Activated T-helper 17 cell treated with anti-CD3 and anti-CD28 coated beads, Interleukin-2, amount 50 U/mL, for 72 hours (primary cell): ENCODE results near the gene TECTA. TPM values are rescaled to one million over a fixed set of nuclear protein-coding genes. Genes with fewer than 3 reads are reported as not detected.

Source experiments
- ATAC-seq: fragments of 150-1000 bp; cut with Tn5 transposase; replicated peaks from 2 replicates; pipeline ENCODE4 v1.10.0; 2021; ENCODE audit warnings: mild to moderate bottlenecking, moderate library complexity
- H3K27ac Mint-ChIP-seq: one replicate; pipeline ENCODE4 v1.8.0; 2022; ENCODE audit warnings: mixed read lengths
- H3K27me3 Mint-ChIP-seq: one replicate; pipeline ENCODE4 v1.8.0; 2022; ENCODE audit warnings: mixed read lengths
- H3K36me3 Mint-ChIP-seq: one replicate; pipeline ENCODE4 v1.8.0; 2022; ENCODE audit warnings: low read depth, mild to moderate bottlenecking, mixed read lengths
- H3K4me1 Mint-ChIP-seq: one replicate; pipeline ENCODE4 v1.8.0; 2022; ENCODE audit warnings: mixed read lengths
- H3K4me3 Mint-ChIP-seq: one replicate; pipeline ENCODE4 v1.8.0; 2022; ENCODE audit warnings: mild to moderate bottlenecking, mixed read lengths
- H3K9me3 Mint-ChIP-seq: one replicate; pipeline ENCODE4 v1.8.0; 2022; ENCODE audit warnings: mixed read lengths
- total RNA-seq, 2 donors: library from RNA; stranded (reverse); gene quantifications; one replicate each; pipeline ENCODE4 v1.2.3, GENCODE V29; 2022

Gene TECTA
- under 1 TPM; 0.24 to 0.32 TPM for total RNA-seq

DNA sequence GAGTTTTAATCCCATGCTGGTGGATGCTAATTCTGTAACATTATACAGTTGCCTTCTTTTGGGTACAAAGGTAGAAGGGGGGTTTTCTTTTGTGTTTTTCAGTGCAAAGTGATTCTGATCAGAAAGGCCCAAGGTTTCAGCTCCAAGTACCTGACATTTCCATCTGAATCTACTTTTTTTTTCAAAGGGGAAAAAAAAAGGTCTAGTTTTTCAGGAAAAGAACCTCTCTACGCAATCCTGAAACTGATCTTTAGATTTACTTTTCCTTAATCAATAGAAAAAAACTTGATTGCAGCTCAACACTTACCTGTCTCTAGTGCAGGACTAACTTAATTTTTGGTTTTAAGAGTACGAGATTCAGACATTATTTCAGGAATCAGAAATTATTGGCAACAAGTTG is at the start of gene TECTA:
Gene TECTA (plus strand): TSS at position 301 of the 400 bp plus-strand sequence. CDS start 1,423 bp downstream, outside the sequence.
- Mint-ChIP-seq H3K4me1 (no peaks in the 10 kb centered on the region), H3K9me3 (no peaks in the 10 kb centered on the region), H3K4me3 (no peak within 1 kb of the TSS), H3K36me3 (no peaks in the 10 kb centered on the region), H3K27me3 (peaks cover 3% of the 10 kb centered on the region), H3K27ac (no peak within 1 kb of the TSS)
- ATAC-seq: no peak

DNA sequence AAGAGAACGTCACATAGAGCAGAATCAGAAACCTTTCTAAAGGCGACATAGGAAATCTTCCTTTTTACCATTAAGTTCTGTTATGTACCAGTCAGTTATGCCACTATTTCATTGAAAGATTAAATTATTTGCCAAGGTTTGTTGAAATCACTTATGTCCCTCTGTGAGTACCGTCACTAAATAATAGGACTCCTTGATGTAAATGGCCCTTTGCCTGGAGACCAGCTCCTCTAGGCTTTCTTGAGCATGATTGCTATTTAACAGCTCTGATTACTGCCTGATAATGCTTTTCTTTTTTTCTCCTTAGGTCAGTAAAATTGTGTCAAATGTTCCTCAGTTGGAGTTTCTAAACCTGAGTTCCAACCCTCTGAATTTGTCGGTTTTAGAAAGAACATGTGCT is 47.8 kb upstream of the TECTA start:
- Mint-ChIP-seq H3K4me1 (no peaks in the 10 kb centered on the region), H3K4me3 (no peak overlapping the region), H3K9me3 (no peaks in the 10 kb centered on the region), H3K27ac (no peak overlapping the region), H3K27me3 (no peaks in the 10 kb centered on the region), H3K36me3 (peaks cover 73% of the 10 kb centered on the region)
- no peak for ATAC-seq

DNA sequence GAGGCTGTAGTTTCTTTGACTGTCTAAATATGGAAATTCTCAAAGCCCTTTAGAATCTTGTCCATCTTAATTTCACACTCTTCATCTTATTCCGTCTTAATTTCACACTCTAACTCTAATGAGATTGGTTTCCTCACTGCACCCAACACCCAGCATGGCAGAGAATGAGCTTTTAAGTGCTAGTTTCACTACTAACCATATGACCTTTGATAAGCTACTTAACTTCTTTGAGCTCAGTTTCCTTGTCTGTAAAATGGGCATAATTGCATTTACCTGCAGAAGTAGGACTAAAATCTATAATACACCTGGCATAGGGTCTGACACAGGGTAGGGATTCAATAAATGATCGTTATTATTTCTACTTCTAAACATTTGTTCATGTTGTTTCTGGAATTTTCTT is 46.8 kb upstream of the TECTA start:
- Mint-ChIP-seq H3K36me3 (peaks cover 71% of the 10 kb centered on the region), H3K27me3 (no peaks in the 10 kb centered on the region), H3K9me3 (no peaks in the 10 kb centered on the region), H3K4me1 (no peaks in the 10 kb centered on the region), H3K27ac (no peak overlapping the region), H3K4me3 (no peak overlapping the region)
- no peak for ATAC-seq

DNA sequence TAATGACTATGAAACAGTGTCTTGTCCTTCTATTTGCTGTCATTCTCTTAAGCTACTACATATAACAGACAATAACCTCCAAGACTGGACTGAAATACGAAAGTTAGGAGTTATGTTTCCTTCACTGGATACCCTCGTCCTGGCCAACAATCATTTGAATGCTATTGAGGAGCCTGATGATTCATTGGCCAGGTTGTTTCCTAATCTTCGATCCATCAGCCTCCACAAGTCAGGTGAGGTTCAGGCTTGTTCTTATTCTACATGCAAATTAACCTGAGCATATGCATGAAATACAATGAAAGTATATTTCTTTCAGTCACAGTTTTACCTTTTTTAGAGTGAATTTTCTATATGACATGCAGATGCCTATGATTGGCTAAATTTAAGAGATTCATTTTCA is 46.0 kb upstream of the TECTA start:
- Mint-ChIP-seq H3K36me3 (peaks cover 68% of the 10 kb centered on the region), H3K4me3 (no peak overlapping the region), H3K4me1 (no peaks in the 10 kb centered on the region), H3K27ac (no peak overlapping the region), H3K27me3 (no peaks in the 10 kb centered on the region), H3K9me3 (no peaks in the 10 kb centered on the region)
- no peak for ATAC-seq

DNA sequence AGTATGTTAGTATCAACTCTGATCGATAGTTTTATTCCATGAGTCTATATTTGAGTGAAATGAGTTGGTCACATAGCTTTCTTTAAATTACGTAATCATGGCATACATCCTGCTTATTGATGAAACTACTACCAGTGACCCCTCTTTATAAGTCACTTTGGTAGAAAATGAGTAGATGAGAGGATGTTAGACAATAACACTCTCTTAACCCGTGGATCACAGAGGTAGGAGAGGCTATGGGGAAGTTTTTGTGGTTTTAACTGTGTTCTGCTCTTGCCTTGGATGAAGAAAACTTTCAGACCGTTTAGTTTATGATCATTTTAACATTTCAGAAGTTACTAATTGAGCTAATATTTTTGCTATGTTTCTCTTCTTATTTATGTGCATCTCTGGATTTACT is 43.1 kb upstream of the TECTA start:
- no peak for ATAC-seq
- Mint-ChIP-seq H3K4me1 (no peaks in the 10 kb centered on the region), H3K4me3 (no peak overlapping the region), H3K27me3 (no peaks in the 10 kb centered on the region), H3K9me3 (no peaks in the 10 kb centered on the region), H3K36me3 (peaks cover 78% of the 10 kb centered on the region), H3K27ac (no peak overlapping the region)

DNA sequence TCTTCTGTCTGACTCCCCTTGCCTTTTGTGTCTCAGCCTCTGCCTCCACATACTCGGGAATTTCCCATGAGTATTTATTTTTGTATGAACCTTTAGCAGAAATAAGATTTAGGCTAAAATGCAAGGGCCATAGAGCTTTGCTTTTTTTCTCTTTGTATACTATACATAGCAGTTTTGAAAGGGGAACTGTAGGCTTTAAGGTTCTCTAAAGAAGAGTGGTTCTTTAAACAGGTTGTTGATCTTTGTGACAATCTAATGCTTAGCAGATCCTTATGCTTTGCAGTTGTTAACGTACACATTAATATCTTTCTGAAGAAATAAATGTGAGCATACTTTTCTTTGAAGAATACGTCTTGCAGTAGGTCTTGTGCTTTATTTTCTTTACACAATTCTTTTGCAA is 42.1 kb upstream of the TECTA start:
- no peak for ATAC-seq
- no peaks in the 10 kb centered on the region for H3K9me3 Mint-ChIP-seq
- H3K4me1 Mint-ChIP-seq: no peaks in the 10 kb centered on the region
- peaks cover 73% of the 10 kb centered on the region for H3K36me3 Mint-ChIP-seq
- no peak overlapping the region for H3K4me3 Mint-ChIP-seq
- H3K27ac Mint-ChIP-seq: no peak overlapping the region
- no peaks in the 10 kb centered on the region for H3K27me3 Mint-ChIP-seq

- peak; percentile 67 for ATAC-seq
- Mint-ChIP-seq H3K36me3 (peaks cover 66% of the 10 kb centered on the region), H3K9me3 (no peaks in the 10 kb centered on the region), H3K4me3 (no peak overlapping the region), H3K4me1 (no peaks in the 10 kb centered on the region), H3K27me3 (no peaks in the 10 kb centered on the region), H3K27ac (no peak overlapping the region)
Observed at GRCh38 chr11:121059605-121060004, 41.4 kb upstream of the TECTA start.

DNA sequence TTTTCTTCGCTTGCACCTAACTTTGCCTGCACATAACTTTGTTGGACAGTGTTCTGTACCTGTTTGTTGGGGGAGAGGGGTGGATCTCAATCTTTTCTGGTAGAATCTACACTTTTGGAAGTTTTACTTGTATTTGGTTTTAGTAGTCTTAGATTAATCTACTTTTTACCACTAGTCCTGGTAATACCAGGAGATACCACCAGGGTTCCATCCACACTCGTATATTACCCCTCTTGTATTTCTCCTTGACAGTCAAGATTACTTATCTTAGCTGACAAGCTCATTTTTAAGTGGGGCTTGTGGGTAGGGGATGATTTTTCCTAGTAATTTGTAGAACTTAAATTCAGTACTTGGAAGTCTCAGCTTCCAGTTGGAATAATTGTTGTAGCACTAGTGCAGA is 37.3 kb upstream of the TECTA start:
- H3K4me3 Mint-ChIP-seq: no peak overlapping the region
- no peak overlapping the region for H3K27ac Mint-ChIP-seq
- H3K36me3 Mint-ChIP-seq: peaks cover 55% of the 10 kb centered on the region
- no peaks in the 10 kb centered on the region for H3K27me3 Mint-ChIP-seq
- no peak for ATAC-seq
- no peaks in the 10 kb centered on the region for H3K9me3 Mint-ChIP-seq
- H3K4me1 Mint-ChIP-seq: no peaks in the 10 kb centered on the region

DNA sequence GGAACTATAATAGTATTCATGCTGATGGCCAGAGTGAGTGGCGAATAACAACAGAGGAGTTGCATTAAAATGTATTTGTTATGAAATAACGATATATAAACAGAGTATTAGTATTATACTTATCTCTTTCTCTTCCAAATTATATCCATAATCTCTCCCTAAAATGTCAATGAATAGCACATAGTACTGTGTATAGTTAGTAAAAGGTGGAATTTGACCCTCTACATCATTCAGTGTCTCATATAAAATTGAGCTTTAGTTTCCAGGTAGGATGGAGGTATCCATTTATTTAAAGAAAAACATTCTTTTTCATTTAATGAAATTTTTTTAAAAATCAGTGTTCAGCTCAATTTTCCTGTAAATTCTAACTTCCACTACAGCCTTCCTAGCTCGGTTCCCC is 34.4 kb upstream of the TECTA start:
- Mint-ChIP-seq H3K36me3 (peaks cover 57% of the 10 kb centered on the region), H3K4me3 (no peak overlapping the region), H3K27me3 (no peaks in the 10 kb centered on the region), H3K27ac (no peak overlapping the region), H3K4me1 (no peaks in the 10 kb centered on the region), H3K9me3 (peaks cover 3% of the 10 kb centered on the region)
- ATAC-seq: no peak

DNA sequence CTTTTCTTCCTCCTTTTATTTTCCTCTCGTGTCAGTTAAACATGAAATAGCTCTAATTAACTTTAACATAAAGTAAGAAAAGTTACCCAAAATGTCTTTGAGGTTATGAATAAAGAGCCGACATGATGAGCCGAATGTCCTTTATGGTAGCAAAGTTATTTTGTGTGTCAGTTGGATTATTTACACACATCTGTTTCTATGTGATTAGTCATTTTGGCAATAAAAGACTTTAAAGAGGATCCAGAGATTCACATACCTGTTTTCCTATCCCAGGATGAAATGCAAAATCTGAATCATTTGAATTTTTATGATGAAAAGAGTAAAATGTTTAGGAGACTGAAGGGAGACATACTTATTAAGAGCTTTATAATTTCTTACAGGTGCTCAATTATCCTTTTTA is 34.0 kb upstream of the TECTA start:
- no peak for ATAC-seq
- Mint-ChIP-seq H3K27me3 (no peaks in the 10 kb centered on the region), H3K4me1 (no peaks in the 10 kb centered on the region), H3K36me3 (peaks cover 55% of the 10 kb centered on the region), H3K4me3 (no peak overlapping the region), H3K9me3 (peaks cover 3% of the 10 kb centered on the region), H3K27ac (no peak overlapping the region)

- Mint-ChIP-seq H3K27me3 (no peaks in the 10 kb centered on the region), H3K27ac (no peak overlapping the region), H3K4me1 (no peaks in the 10 kb centered on the region), H3K9me3 (peaks cover 3% of the 10 kb centered on the region), H3K4me3 (no peak overlapping the region), H3K36me3 (peaks cover 51% of the 10 kb centered on the region)
- no peak for ATAC-seq
Observed at GRCh38 chr11:121067453-121067852, 33.6 kb upstream of the TECTA start.

DNA sequence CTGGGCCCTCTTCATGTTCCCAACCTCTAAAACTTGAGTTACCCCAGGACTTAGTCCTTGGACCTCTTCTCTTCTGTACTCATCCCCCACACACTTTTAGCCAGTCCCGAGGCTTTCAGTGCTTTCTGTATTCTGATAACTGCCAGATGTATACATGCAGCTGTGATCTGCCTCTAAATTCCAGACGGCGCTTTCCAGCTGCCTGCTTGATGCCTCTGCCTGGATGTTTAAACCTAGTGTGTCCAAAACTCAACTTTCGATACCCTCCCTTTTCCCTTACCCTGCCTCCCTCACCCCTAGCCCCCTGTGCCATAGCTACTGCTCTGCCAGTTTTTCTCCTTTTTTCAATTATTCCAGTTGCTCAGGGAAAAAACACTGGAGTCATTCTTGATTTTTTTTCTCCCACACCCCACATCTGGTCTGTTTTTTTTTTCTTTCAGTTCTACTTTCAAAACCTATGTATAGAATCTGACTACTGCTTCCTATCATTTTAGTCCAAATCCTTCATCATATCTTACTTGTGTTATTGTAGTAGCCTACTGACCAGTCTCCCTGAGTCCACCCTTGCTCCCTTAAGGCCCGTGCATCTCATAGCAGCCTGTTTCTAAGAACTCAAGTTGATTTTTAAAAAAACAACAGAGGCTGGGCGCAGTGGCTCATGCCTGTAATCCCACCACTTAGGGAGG is 32.9 kb upstream of the TECTA start:
- peaks cover 47% of the 10 kb centered on the region for H3K36me3 Mint-ChIP-seq

GRCh38 chr11:121068787-121069186 is 32.3 kb upstream of the TECTA start:
- no peak for ATAC-seq
- Mint-ChIP-seq H3K4me3 (no peak overlapping the region), H3K36me3 (peaks cover 43% of the 10 kb centered on the region), H3K4me1 (no peaks in the 10 kb centered on the region), H3K9me3 (peaks cover 3% of the 10 kb centered on the region), H3K27me3 (no peaks in the 10 kb centered on the region), H3K27ac (no peak overlapping the region)

More for the DNA sequence above, 32.9 kb upstream of the TECTA start:
- Mint-ChIP-seq H3K4me3 (no peak overlapping the region), H3K27ac (peak overlapping the region; percentile 11), H3K27me3 (no peaks in the 10 kb centered on the region), H3K4me1 (no peaks in the 10 kb centered on the region), H3K9me3 (peaks cover 3% of the 10 kb centered on the region)
- ATAC-seq: no peak

- Mint-ChIP-seq H3K9me3 (peaks cover 3% of the 10 kb centered on the region), H3K4me1 (no peaks in the 10 kb centered on the region), H3K27me3 (no peaks in the 10 kb centered on the region), H3K4me3 (no peak overlapping the region), H3K36me3 (peaks cover 50% of the 10 kb centered on the region), H3K27ac (no peak overlapping the region)
- ATAC-seq: no peak
Observed at GRCh38 chr11:121070951-121071845, 29.8 kb upstream of the TECTA start.

DNA sequence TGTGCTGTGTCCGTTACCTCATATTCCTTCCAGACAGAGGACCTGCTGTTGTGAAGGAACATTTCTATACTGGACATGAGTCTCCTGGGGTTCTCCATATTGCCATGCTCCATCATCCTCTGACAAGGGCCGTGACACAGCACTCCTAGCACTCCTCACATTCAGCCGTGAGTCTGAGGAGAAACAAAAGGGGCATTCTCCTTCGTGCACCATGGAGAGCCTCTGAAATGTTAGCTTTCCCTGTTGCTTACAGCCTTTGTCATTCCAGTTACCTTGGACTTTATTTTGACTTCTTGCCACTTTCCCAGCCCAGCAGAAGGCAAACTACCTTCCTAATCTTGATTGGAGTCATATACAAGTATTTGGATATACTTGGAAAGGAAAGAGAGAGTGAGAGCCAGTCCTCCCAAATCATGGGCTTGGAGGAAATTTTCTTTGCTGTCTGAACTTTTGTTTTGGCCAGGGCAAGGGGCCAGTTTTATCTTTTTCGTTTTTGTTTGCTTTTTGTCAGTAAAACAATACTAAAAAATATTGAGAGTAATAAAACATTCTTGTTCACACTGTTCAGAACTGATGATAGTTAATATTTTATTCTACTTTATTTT is 29.1 kb upstream of the TECTA start:
- no peak overlapping the region for H3K4me3 Mint-ChIP-seq
- peaks cover 3% of the 10 kb centered on the region for H3K9me3 Mint-ChIP-seq
- no peaks in the 10 kb centered on the region for H3K27me3 Mint-ChIP-seq
- H3K36me3 Mint-ChIP-seq: peaks cover 48% of the 10 kb centered on the region
- H3K4me1 Mint-ChIP-seq: no peaks in the 10 kb centered on the region
- ATAC-seq: no peak
- no peak overlapping the region for H3K27ac Mint-ChIP-seq
